Gastrocnemius medialis (tissue), 4 donors: Measurements from ENCODE around the gene MRAP2. TPM values are rescaled to one million over a fixed set of nuclear protein-coding genes. Genes with fewer than 3 reads are reported as not detected.
"Not testable (repeated sequence)": the region's sequence is repeated elsewhere in the genome, so short reads cannot be mapped to it uniquely, and the experiment has no call there.

Source experiments
- ATAC-seq, 2 donors: fragments of 150-250 bp; one replicate each; pipeline ENCODE4 v1.9.1; 2016
- DNase-seq, 2 donors: peaks; one replicate each; pipeline ENCODE4 v3.0.0-alpha.2; 2019
- H3K27ac ChIP-seq, 4 donors: fragments of 200-600 bp; sonication (generic); 1 replicate in 1 of 4; 2 replicates in 3 of 4; pipeline ENCODE4 v1.5.1; 2016 to 2018; ENCODE audit warnings: mild to moderate bottlenecking in 2 of 4, moderate library complexity in 1 of 4
- H3K27me3 ChIP-seq, 3 donors: fragments of 200-600 bp; sonication (generic) in 2 of 3; 1 replicate in 1 of 3; 2 replicates in 2 of 3; pipeline versions ENCODE4 v1.5.1 to v1.6.0; 2016 to 2019; ENCODE audit warnings: mild to moderate bottlenecking in 1 of 3, moderate library complexity in 1 of 3
- H3K36me3 ChIP-seq, 2 donors: fragments of 200-600 bp; sonication (generic) in 1 of 2; one replicate each; pipeline ENCODE4 v1.5.1; 2017 to 2018
- H3K4me1 ChIP-seq, 2 donors: fragments of 200-600 bp; sonication (generic) in 1 of 2; one replicate each; pipeline ENCODE4 v1.5.1; 2016 to 2017; ENCODE audit warnings: mild to moderate bottlenecking in 2 of 2
- H3K4me3 ChIP-seq, 4 donors: fragments of 200-600 bp; sonication (generic) in 3 of 4; 1 replicate in 1 of 4; 2 replicates in 3 of 4; pipeline ENCODE4 v1.5.1; 2016 to 2019; ENCODE audit warnings: mild to moderate bottlenecking in 2 of 4
- H3K9me3 ChIP-seq, 3 donors: fragments of 200-600 bp; sonication (generic) in 2 of 3; 1 replicate in 1 of 3; 2 replicates in 2 of 3; pipeline ENCODE4 v1.5.1; 2016 to 2019
- CTCF ChIP-seq, 5 experiments: fragments of 450-650 bp in 3 of 5; fragments of 200-600 bp in 2 of 5; sonication (generic) in 2 of 5; IDR thresholded peaks in 4 of 5; conservative IDR thresholded peaks in 1 of 5; 1 replicate in 4 of 5; 2 replicates in 1 of 5; pipeline ENCODE4 v1.5.1; 2016 to 2019; ENCODE audit warnings: antibody characterized with exemption in 5 of 5, mild to moderate bottlenecking in 3 of 5, moderate library complexity in 3 of 5
- POLR2A ChIP-seq, 2 donors: fragments of 450-650 bp; IDR thresholded peaks; one replicate each; pipeline ENCODE4 v1.6.1; 2017; ENCODE audit warnings: antibody characterized with exemption in 2 of 2, mild to moderate bottlenecking in 2 of 2, moderate library complexity in 2 of 2
- in situ Hi-C, 4 donors: fragments of 200-750 bp; cut with MboI; loops; one replicate each; pipeline versions ENCODE4 v1.15.0 to v1.8.0; 2017; ENCODE audit warnings: low sequenced_read_pairs in 4 of 4
- intact Hi-C: fragments of 100-400 bp; cut with DNase I; formaldehyde crosslinking; loops from one replicate; pipeline ENCODE4 v1.15.1; 2023; ENCODE audit warnings: low total_unique reads
- total RNA-seq, 4 donors: library from RNA; depleted of rRNA; stranded (reverse); fragments of >200 nt; gene quantifications; one replicate each; pipeline versions ENCODE4 v1.1.0 to v1.2.3, GENCODE V29; 2016

Gene MRAP2
- total RNA-seq, 4 donors from 2014 or later = 0.29 TPM; not detected in 3

- TF ChIP-seq CTCF (IDR thresholded peaks at IDR 0.05 in 4 of 5, conservative IDR thresholded peaks at IDR 0.05 in 1 of 5) = no peak
- TF ChIP-seq POLR2A (IDR thresholded peaks at IDR 0.05) = no peak
- in situ Hi-C loops (no loop called here), intact Hi-C loops (no loop called here)
- Histone ChIP-seq H3K36me3 (no peaks in the 10 kb centered on the region), H3K4me3 (no peak overlapping the region), H3K27me3 (no peaks in the 10 kb centered on the region), H3K9me3 (no peaks in the 10 kb centered on the region), H3K4me1 (no peaks in the 10 kb centered on the region), H3K27ac (no peak overlapping the region)
- ATAC-seq = no peak
- DNase-seq = no peak
Observed at GRCh38 chr6:84082689-84083265, 49.2 kb downstream of the MRAP2 start.

- H3K9me3 ChIP-seq, H3K4me3 ChIP-seq, DNase-seq, intact Hi-C loops, H3K4me1 ChIP-seq, H3K36me3 ChIP-seq, in situ Hi-C loops, H3K27ac ChIP-seq, H3K27me3 ChIP-seq, ATAC-seq: not testable (repeated sequence)
Observed at GRCh38 chr6:84084705-84085104, 51.1 kb downstream of the MRAP2 start.

- in situ Hi-C loops = no loop called here
- DNase-seq = no peak
- Histone ChIP-seq H3K36me3 (no peaks in the 10 kb centered on the region), H3K9me3 (no peaks in the 10 kb centered on the region), H3K27me3 (no peaks in the 10 kb centered on the region), H3K4me3 (no peak overlapping the region), H3K4me1 (no peaks in the 10 kb centered on the region), H3K27ac (no peak overlapping the region)
- no peak for TF ChIP-seq CTCF (IDR thresholded peaks at IDR 0.05 in 4 of 5, conservative IDR thresholded peaks at IDR 0.05 in 1 of 5)
- TF ChIP-seq POLR2A (IDR thresholded peaks at IDR 0.05) = no peak
- intact Hi-C loops = no loop called here
- no peak for ATAC-seq
Observed at GRCh38 chr6:84086056-84086455, 52.5 kb downstream of the MRAP2 start.

- Histone ChIP-seq H3K4me1 (no peaks in the 10 kb centered on the region), H3K9me3 (no peaks in the 10 kb centered on the region), H3K4me3 (no peak overlapping the region), H3K27me3 (no peaks in the 10 kb centered on the region), H3K27ac (no peak overlapping the region), H3K36me3 (no peaks in the 10 kb centered on the region)
- no peak for TF ChIP-seq CTCF (IDR thresholded peaks at IDR 0.05 in 4 of 5, conservative IDR thresholded peaks at IDR 0.05 in 1 of 5)
- no peak for TF ChIP-seq POLR2A (IDR thresholded peaks at IDR 0.05)
- DNase-seq (no peak), ATAC-seq (no peak)
- intact Hi-C loops = no loop called here
- in situ Hi-C loops = no loop called here
Observed at GRCh38 chr6:84086545-84087429, 53.2 kb downstream of the MRAP2 start.

- H3K27ac ChIP-seq = no peak overlapping the region
- no peaks in the 10 kb centered on the region for H3K27me3 ChIP-seq
- no peak overlapping the region for H3K4me3 ChIP-seq
- H3K36me3 ChIP-seq = no peaks in the 10 kb centered on the region
- intact Hi-C loops = no loop called here
- no peak for TF ChIP-seq POLR2A (IDR thresholded peaks at IDR 0.05)
- TF ChIP-seq CTCF (IDR thresholded peaks at IDR 0.05 in 4 of 5, conservative IDR thresholded peaks at IDR 0.05 in 1 of 5) = no peak
- in situ Hi-C loops = no loop called here
- peak in 1 of 2 donors; percentile 10 for DNase-seq
- H3K9me3 ChIP-seq = no peaks in the 10 kb centered on the region
- H3K4me1 ChIP-seq = no peaks in the 10 kb centered on the region
- no peak for ATAC-seq
Observed at GRCh38 chr6:84089081-84089480, 55.5 kb downstream of the MRAP2 start.
